ENCODE measurements around the gene RXRB.

GRCh38 chr6:33172688-33173534, 27.6 kb downstream of the RXRB start:
- TF ChIP-seq CTCF (IDR thresholded peaks at IDR 0.05): peak in 1 of 4 experiments; percentile 6
- TF ChIP-seq POLR2A (IDR thresholded peaks at IDR 0.05): no peak

Measured in uterus (tissue), 2 donors.